BLaER1 (cell line): ENCODE measurements around the gene PER3.

ENCODE experiments used
- H3K27ac ChIP-seq: shearing (Covaris generic); formaldehyde crosslinking; 2 replicates; pipeline ENCODE4 v1.8.1; 2022
- H3K27me3 ChIP-seq: shearing (Covaris generic); formaldehyde crosslinking; 2 replicates; pipeline ENCODE4 v1.8.1; 2022
- H3K36me3 ChIP-seq: shearing (Covaris generic); formaldehyde crosslinking; 2 replicates; pipeline ENCODE4 v1.8.1; 2022
- H3K4me1 ChIP-seq: shearing (Covaris generic); formaldehyde crosslinking; 2 replicates; pipeline ENCODE4 v1.8.1; 2022
- H3K4me2 ChIP-seq: shearing (Covaris generic); formaldehyde crosslinking; 2 replicates; pipeline ENCODE4 v1.8.1; 2022
- H3K4me3 ChIP-seq: shearing (Covaris generic); formaldehyde crosslinking; 2 replicates; pipeline ENCODE4 v1.8.1; 2022
- H3K9ac ChIP-seq: shearing (Covaris generic); formaldehyde crosslinking; 2 replicates; pipeline ENCODE4 v1.8.1; 2022
- H3K9me3 ChIP-seq: shearing (Covaris generic); formaldehyde crosslinking; 2 replicates; pipeline ENCODE4 v1.8.1; 2022
- H4K20me1 ChIP-seq: shearing (Covaris generic); formaldehyde crosslinking; 2 replicates; pipeline ENCODE4 v1.8.1; 2022
- Cebpa-rat ChIP-seq: shearing (Covaris generic); IDR thresholded peaks from 2 replicates; pipeline ENCODE4 v1.8.1; 2022

The PER3 gene

DNA sequence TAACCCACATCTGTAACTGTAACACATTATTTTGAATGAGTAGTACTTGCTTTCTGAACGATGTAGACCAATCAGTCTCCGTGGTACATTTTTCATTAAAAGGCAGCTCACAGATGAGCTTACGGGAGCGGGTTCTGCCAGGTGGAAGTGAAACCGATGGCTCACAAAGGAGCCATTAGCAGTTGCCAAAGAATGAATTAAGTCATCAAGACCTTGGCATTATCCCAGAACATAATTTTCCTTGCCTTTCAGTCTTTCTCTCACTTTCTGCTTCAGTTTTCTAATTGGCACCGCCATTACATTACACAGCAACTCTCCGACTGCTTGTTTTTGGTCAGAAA lies 102.3 kb downstream of the PER3 start:
- Histone ChIP-seq H3K9me3 (peaks cover 6% of the 10 kb centered on the region; the same call in 1 of the 2 replicates), H3K9ac (no peak overlapping the region), H3K4me1 (no peaks in the 10 kb centered on the region), H4K20me1 (no peaks in the 10 kb centered on the region), H3K27me3 (no peaks in the 10 kb centered on the region), H3K4me3 (no peak overlapping the region), H3K36me3 (no peaks in the 10 kb centered on the region), H3K27ac (no peak overlapping the region), H3K4me2 (no peak overlapping the region)
- no peak for TF ChIP-seq Cebpa-rat

DNA sequence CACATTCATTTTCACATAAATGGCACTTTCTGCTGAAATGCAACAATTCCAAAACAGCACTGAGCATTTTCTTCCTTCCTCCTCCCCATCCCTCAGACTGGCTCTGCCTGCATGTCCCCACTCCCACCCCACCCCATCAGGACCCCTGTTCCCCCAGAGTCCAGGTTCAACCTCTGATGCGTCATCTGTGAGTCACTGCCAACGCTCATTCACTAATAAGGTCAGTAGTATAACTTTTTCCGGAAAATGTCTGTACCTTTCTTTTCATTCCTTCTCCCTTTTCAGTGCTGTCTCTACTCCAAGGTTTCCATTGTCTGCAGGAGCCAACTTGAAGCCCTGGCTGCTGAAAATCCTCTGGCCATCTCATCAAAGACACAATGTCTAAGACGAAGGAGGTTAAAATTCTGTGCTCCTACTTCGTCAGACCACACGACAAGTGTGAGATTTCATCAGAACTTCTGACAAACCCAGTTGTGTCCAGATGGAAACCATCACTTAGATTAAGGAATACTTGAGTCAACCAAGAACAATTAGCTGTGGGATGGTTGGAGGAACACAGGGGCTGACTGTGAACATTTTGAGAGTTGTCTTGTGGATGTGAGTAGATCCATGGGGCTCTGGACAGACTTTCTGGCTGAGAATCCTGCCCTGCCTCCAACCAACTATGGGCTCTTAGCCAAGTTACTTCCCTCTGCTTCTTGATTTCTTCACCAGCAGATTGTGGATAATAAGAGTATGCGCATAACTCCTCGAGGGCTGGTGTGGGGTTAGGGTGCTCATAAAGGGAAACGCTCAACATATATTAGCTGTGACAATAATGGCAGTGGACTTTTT lies 104.4 kb downstream of the PER3 start:
- Histone ChIP-seq H3K9ac (no peak overlapping the region), H3K36me3 (no peaks in the 10 kb centered on the region), H3K4me2 (no peak overlapping the region), H3K4me3 (no peak overlapping the region), H3K27me3 (no peaks in the 10 kb centered on the region), H4K20me1 (no peaks in the 10 kb centered on the region), H3K27ac (no peak overlapping the region), H3K4me1 (no peaks in the 10 kb centered on the region), H3K9me3 (peaks cover 6% of the 10 kb centered on the region; the same call in 1 of the 2 replicates)
- TF ChIP-seq Cebpa-rat: no peak

DNA sequence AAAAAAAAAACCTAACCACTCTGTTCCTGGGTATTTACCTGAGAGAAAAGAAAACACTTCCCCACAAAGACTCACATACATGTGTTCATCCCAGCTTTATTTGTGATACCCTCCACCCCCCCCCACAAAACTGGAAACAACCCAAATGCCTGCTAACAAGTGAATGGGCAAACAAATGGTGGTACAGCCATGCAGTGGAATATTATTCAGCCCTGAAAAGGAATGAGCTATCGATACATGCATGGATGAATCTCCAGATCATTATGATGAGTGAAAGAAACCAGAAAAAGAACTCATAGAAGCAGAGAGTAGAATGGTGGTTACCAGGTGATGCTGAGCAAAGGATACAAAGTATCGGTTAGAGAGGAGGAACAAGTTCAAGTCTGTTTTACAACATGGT lies 106.8 kb downstream of the PER3 start:
- Histone ChIP-seq H3K27ac (no peak overlapping the region), H3K36me3 (no peaks in the 10 kb centered on the region), H3K9ac (no peak overlapping the region), H4K20me1 (no peaks in the 10 kb centered on the region), H3K4me1 (no peaks in the 10 kb centered on the region), H3K9me3 (no peaks in the 10 kb centered on the region), H3K27me3 (no peaks in the 10 kb centered on the region), H3K4me2 (no peak overlapping the region), H3K4me3 (no peak overlapping the region)
- no peak for TF ChIP-seq Cebpa-rat

DNA sequence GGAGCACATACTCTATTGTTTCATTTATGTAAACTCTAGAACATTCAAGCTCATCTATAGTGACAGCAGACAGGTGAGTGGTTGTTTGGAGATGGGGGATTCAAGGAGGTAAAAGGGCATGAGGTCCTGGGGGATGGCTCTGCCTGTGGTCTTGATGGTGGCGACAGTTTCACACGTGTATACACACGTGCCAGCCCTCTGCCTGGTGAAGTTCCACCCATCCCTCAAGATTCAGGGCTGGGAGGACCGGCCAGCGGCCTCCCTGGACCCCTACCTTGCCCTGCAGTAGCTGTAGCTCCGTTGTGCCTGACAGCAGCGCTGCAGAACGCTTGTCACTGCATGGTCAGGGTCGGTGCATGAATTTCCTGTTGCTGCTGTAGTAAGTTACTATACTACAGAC lies 107.7 kb downstream of the PER3 start:
- Histone ChIP-seq H3K27me3 (no peaks in the 10 kb centered on the region), H4K20me1 (no peaks in the 10 kb centered on the region), H3K4me1 (no peaks in the 10 kb centered on the region), H3K4me3 (no peak overlapping the region), H3K27ac (no peak overlapping the region), H3K4me2 (no peak overlapping the region), H3K36me3 (no peaks in the 10 kb centered on the region), H3K9ac (no peak overlapping the region), H3K9me3 (no peaks in the 10 kb centered on the region)
- TF ChIP-seq Cebpa-rat: no peak

DNA sequence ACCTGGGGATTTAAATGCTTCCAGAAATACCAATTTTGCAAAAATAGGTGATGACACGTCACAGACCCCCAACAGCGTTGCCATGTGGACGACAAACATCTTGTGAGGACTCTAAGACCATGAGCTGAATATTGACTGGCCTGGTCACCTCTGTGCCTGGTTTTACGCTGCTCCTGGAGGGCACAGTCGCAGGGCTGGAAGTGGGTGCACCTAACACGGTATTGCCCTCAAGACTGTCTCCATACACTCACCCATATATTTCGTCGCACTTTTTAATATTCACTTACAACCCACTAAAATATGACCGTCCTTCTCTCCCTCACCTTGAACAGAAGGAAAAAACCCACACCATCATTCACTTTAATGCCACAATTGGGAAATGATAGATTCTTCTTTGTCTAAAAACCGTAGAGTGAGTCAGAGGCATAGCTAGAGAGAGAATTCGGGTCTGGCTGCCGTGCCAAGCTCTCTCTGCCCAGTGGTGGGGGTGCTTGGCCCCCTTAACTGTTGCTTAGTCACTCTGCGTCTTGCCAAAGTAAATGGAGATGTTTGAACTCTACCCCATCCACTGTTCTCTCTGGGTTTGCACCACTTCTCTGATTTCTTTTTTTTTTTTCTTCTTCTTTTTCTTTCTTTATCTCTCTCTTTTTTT lies 109.6 kb downstream of the PER3 start:
- H3K36me3 ChIP-seq: no peaks in the 10 kb centered on the region
- no peaks in the 10 kb centered on the region for H3K9me3 ChIP-seq
- no peak overlapping the region for H3K9ac ChIP-seq
- H3K27me3 ChIP-seq: no peaks in the 10 kb centered on the region
- H4K20me1 ChIP-seq: no peaks in the 10 kb centered on the region
- no peak overlapping the region for H3K4me2 ChIP-seq
- no peak overlapping the region for H3K27ac ChIP-seq
- H3K4me1 ChIP-seq: no peaks in the 10 kb centered on the region
- no peak overlapping the region for H3K4me3 ChIP-seq
- TF ChIP-seq Cebpa-rat: no peak
